GM23338 (cell line): Measurements from ENCODE around the gene CRHR1. TPM values are rescaled to one million over a fixed set of nuclear protein-coding genes. Genes with fewer than 3 reads are reported as not detected.
A peak's percentile ranks its signal among the peaks of the same experiment; 100 is the strongest.

Source experiments
- ATAC-seq: fragments of 200-7000 bp; cut with Tn5 transposase; 3 replicates; pipeline ENCODE4 v1.9.1; 2020
- DNase-seq: peaks from one replicate; pipeline ENCODE4 v3.0.0-alpha.2; 2015; ENCODE audit warnings: low spot score
- H2AFZ ChIP-seq: fragments of 200-600 bp; sonication (generic); 2 replicates; pipeline ENCODE4 v1.8.0; 2016; ENCODE audit warnings: antibody characterized with exemption, mild to moderate bottlenecking, moderate library complexity
- H3F3A ChIP-seq: fragments of 200-600 bp; sonication (generic); replicated peaks from 2 replicates; pipeline ENCODE4 v1.8.0; 2017; ENCODE audit warnings: antibody characterized with exemption, mixed run types, low read depth
- H3K27ac ChIP-seq: fragments of 200-600 bp; sonication (generic); 2 replicates; pipeline ENCODE4 v1.6.1; 2016; ENCODE audit warnings: low read depth
- H3K27me3 ChIP-seq: fragments of 200-600 bp; sonication (generic); 2 replicates; pipeline ENCODE4 v1.8.0; 2016; ENCODE audit warnings: mild to moderate bottlenecking, mixed run types, moderate library complexity; ENCODE audit not compliant: insufficient read depth
- H3K36me3 ChIP-seq: fragments of 200-600 bp; sonication (generic); 2 replicates; pipeline ENCODE4 v1.8.0; 2016; ENCODE audit warnings: mild to moderate bottlenecking; ENCODE audit not compliant: insufficient read depth
- H3K4me1 ChIP-seq: fragments of 200-600 bp; sonication (generic); 2 replicates; pipeline ENCODE4 v1.8.0; 2016; ENCODE audit warnings: mild to moderate bottlenecking, moderate library complexity; ENCODE audit not compliant: insufficient read depth
- H3K4me2 ChIP-seq: fragments of 200-600 bp; sonication (generic); 2 replicates; pipeline ENCODE4 v1.7.1; 2017; ENCODE audit warnings: mixed run types
- H3K4me3 ChIP-seq: fragments of 200-600 bp; sonication (generic); 2 replicates; pipeline ENCODE4 v1.6.1; 2016; ENCODE audit warnings: mixed run types
- H3K79me2 ChIP-seq: fragments of 200-600 bp; sonication (generic); replicated peaks from 2 replicates; pipeline ENCODE4 v1.8.0; 2017; ENCODE audit warnings: mild to moderate bottlenecking; ENCODE audit not compliant: insufficient read depth
- H3K9me2 ChIP-seq: fragments of 200-600 bp; sonication (generic); 2 replicates; pipeline ENCODE4 v1.8.0; 2017; ENCODE audit not compliant: insufficient read depth
- H4K20me1 ChIP-seq: fragments of 200-600 bp; sonication (generic); replicated peaks from 2 replicates; pipeline ENCODE4 v1.8.0; 2017; ENCODE audit warnings: mild to moderate bottlenecking; ENCODE audit not compliant: insufficient read depth
- H3K27ac Mint-ChIP-seq: 2 replicates; pipeline ENCODE4 v1.8.0; 2020; ENCODE audit warnings: inconsistent platforms, mild to moderate bottlenecking, moderate library complexity, mixed read lengths
- H3K27me3 Mint-ChIP-seq: 3 replicates; pipeline ENCODE4 v1.8.0; 2022; ENCODE audit warnings: low read depth, mild to moderate bottlenecking, moderate library complexity, mixed read lengths, inconsistent platforms; ENCODE audit not compliant: insufficient read depth, poor library complexity
- H3K36me3 Mint-ChIP-seq: 3 replicates; pipeline ENCODE4 v1.8.0; 2021; ENCODE audit warnings: low read depth, mild to moderate bottlenecking, inconsistent platforms, moderate library complexity, mixed read lengths
- H3K4me1 Mint-ChIP-seq: 3 replicates; pipeline ENCODE4 v1.8.0; 2020; ENCODE audit warnings: mild to moderate bottlenecking, inconsistent platforms, mixed read lengths
- H3K4me3 Mint-ChIP-seq: 3 replicates; pipeline ENCODE4 v1.8.0; 2021; ENCODE audit warnings: moderate library complexity, mild to moderate bottlenecking, inconsistent platforms, mixed read lengths
- H3K9me3 Mint-ChIP-seq: 3 replicates; pipeline ENCODE4 v1.8.0; 2020; ENCODE audit warnings: moderate library complexity, mild to moderate bottlenecking, inconsistent platforms, mixed read lengths
- CREB1 ChIP-seq: fragments of 250-450 bp; sonication (Bioruptor Pico); IDR thresholded peaks from 2 replicates; pipeline ENCODE4 v1.5.0; 2020; ENCODE audit warnings: low read depth, mild to moderate bottlenecking, moderate library complexity
- ETS1 ChIP-seq: IDR thresholded peaks from 2 replicates; pipeline ENCODE4 v1.6.1; 2016; ENCODE audit warnings: antibody characterized with exemption
- EZH2 ChIP-seq: fragments of 200-600 bp; sonication (generic); IDR thresholded peaks from one replicate; pipeline ENCODE4 v1.8.0; 2017; ENCODE audit warnings: antibody characterized with exemption, mild to moderate bottlenecking, low read depth; ENCODE audit not compliant: unreplicated experiment
- JUNB ChIP-seq: IDR thresholded peaks from one replicate; pipeline ENCODE4 v1.6.1; 2016; ENCODE audit warnings: antibody characterized with exemption; ENCODE audit not compliant: unreplicated experiment
- NANOG ChIP-seq: IDR thresholded peaks from 2 replicates; pipeline ENCODE4 v1.6.1; 2016; ENCODE audit warnings: antibody characterized with exemption, borderline replicate concordance
- POLR2AphosphoS5 ChIP-seq: IDR thresholded peaks from 2 replicates; pipeline ENCODE4 v1.6.1; 2016; ENCODE audit warnings: antibody characterized with exemption, low read depth
- REST ChIP-seq: IDR thresholded peaks from one replicate; pipeline ENCODE4 v1.6.1; 2018; ENCODE audit warnings: antibody characterized with exemption; ENCODE audit not compliant: unreplicated experiment
- polyA plus RNA-seq: library from polyadenylated mRNA; unstranded; fragments of >200 nt; fragmentation: Nextera tagmentation; extraction: Ambion mirVana; gene quantifications from 2 replicates; pipeline ENCODE4 v1.2.1, GENCODE V29; 2016
- total RNA-seq: library from RNA; depleted of rRNA; stranded (reverse); fragments of >200 nt; shearing (Covaris generic); gene quantifications from 2 replicates; pipeline ENCODE4 v1.2.3, GENCODE V29; 2014
- TF ChIP-seq, protein P1 (sequence below), 2 experiments: fragments of 200-600 bp in 1 of 2; sonication (generic) in 1 of 2; conservative IDR thresholded peaks; 2 replicates each; pipeline versions ENCODE4 v1.5.1 to v1.6.1; 2016 to 2017; ENCODE audit warnings: antibody characterized with exemption in 2 of 2, low read depth in 2 of 2, mild to moderate bottlenecking in 2 of 2, moderate library complexity in 1 of 2
- TF ChIP-seq, protein P2 (sequence below): fragments of 250-450 bp; sonication (Bioruptor Pico); IDR thresholded peaks from 2 replicates; pipeline ENCODE4 v1.5.0; 2020; ENCODE audit warnings: mild to moderate bottlenecking, moderate library complexity

The CRHR1 gene
- total and polyA plus RNA-seq, 2 experiments from 2014 or later, result 0.19 to 0.76 TPM

DNA sequence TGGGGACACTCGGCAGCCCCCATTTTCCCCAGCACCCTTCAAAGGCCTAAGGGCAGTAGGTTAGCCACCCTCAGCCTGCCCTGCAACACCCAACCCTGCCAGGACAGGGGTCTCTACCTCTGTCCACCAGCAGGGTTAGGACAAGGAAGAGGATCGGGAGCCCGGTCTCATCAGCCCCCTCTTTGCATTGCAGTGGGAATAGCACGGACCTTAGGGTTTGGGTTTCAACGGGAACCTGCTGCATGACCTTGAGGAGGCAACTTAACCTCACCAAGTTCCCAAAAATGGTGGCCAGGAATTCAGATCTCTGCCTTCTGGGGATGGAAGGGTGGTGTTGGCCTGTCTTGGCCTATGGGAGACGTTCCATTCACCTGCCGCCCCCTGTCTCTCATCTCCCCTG lies 40.4 kb downstream of the CRHR1 start:
- no peak overlapping the region for H2AFZ ChIP-seq
- no peak overlapping the region for H3K4me3 ChIP-seq
- Mint-ChIP-seq H3K4me3 (no peak overlapping the region), H3K9me3 (no peaks in the 10 kb centered on the region), H3K27ac (no peak overlapping the region), H3K36me3 (no peaks in the 10 kb centered on the region), H3K4me1 (no peaks in the 10 kb centered on the region), H3K27me3 (peaks cover 20% of the 10 kb centered on the region)
- no peaks in the 10 kb centered on the region for H3K36me3 ChIP-seq
- H3K9me2 ChIP-seq, result no peaks in the 10 kb centered on the region
- no peaks in the 10 kb centered on the region for H3K27me3 ChIP-seq
- no peak for TF ChIP-seq JUNB
- no peak for TF ChIP-seq NANOG
- TF ChIP-seq ETS1, result no peak
- TF ChIP-seq CREB1 (CRISPR knock-in tag), result no peak
- TF ChIP-seq REST, result no peak
- TF ChIP-seq EZH2, result no peak
- TF ChIP-seq, protein P1, sequence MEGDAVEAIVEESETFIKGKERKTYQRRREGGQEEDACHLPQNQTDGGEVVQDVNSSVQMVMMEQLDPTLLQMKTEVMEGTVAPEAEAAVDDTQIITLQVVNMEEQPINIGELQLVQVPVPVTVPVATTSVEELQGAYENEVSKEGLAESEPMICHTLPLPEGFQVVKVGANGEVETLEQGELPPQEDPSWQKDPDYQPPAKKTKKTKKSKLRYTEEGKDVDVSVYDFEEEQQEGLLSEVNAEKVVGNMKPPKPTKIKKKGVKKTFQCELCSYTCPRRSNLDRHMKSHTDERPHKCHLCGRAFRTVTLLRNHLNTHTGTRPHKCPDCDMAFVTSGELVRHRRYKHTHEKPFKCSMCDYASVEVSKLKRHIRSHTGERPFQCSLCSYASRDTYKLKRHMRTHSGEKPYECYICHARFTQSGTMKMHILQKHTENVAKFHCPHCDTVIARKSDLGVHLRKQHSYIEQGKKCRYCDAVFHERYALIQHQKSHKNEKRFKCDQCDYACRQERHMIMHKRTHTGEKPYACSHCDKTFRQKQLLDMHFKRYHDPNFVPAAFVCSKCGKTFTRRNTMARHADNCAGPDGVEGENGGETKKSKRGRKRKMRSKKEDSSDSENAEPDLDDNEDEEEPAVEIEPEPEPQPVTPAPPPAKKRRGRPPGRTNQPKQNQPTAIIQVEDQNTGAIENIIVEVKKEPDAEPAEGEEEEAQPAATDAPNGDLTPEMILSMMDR (conservative IDR thresholded peaks at IDR 0.05; ENCODE audit: low read depth in 2 of 2), result peak in 1 of 2 experiments; percentile 33; a peak in 2 of 4 replicates
- no peak for TF ChIP-seq POLR2AphosphoS5
- DNase-seq (peak; percentile 60), ATAC-seq (peak; percentile 81)
- H3K79me2 ChIP-seq, result no peaks in the 10 kb centered on the region
- H3K27ac ChIP-seq, result no peak overlapping the region
- no peak overlapping the region for H3K4me2 ChIP-seq
- no peaks in the 10 kb centered on the region for H3K4me1 ChIP-seq
- H4K20me1 ChIP-seq, result no peaks in the 10 kb centered on the region
- H3F3A ChIP-seq, result no peaks in the 10 kb centered on the region

DNA sequence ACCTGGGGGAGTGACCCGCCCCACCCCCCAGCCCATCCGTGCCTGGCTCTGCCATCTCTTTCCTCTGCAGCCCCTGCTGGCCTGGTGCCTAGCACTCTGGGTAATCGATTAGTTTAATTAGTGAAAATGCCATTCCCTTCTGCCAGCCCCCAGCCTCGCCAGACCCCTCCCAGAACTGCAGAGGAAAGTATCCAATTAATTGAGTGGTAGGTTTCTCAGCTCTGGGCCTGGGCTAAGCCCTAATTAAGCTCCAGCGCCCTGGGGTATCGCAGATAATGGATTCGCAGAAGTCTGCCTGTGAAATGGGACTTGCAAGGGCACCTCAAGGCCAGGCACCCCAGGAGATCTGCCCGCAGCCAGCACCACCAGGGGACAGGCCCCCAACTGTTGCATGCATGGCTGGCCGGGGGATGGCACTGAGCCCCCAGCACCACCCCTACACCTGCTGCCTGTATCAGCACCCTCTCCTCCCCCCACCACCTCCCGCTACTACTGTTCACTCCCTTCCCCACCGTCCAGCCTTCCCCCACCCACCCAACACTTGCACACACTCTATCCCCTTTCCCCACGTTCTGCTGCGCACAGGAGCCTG lies 40.9 kb downstream of the CRHR1 start:
- H3K27ac Mint-ChIP-seq, result no peak overlapping the region
- H3K4me3 Mint-ChIP-seq, result no peak overlapping the region
- no peaks in the 10 kb centered on the region for H3K27me3 ChIP-seq
- ATAC-seq, result no peak
- H3K4me1 Mint-ChIP-seq, result no peaks in the 10 kb centered on the region
- H3K4me2 ChIP-seq, result no peak overlapping the region
- no peaks in the 10 kb centered on the region for H3K9me2 ChIP-seq
- no peaks in the 10 kb centered on the region for H3K36me3 Mint-ChIP-seq
- H3K36me3 ChIP-seq, result no peaks in the 10 kb centered on the region
- H3K79me2 ChIP-seq, result no peaks in the 10 kb centered on the region
- no peak for DNase-seq
- H2AFZ ChIP-seq, result no peak overlapping the region
- H3F3A ChIP-seq, result no peaks in the 10 kb centered on the region
- H3K4me1 ChIP-seq, result no peaks in the 10 kb centered on the region
- no peaks in the 10 kb centered on the region for H4K20me1 ChIP-seq
- H3K27me3 Mint-ChIP-seq, result peaks cover 20% of the 10 kb centered on the region
- H3K27ac ChIP-seq, result no peak overlapping the region
- H3K9me3 Mint-ChIP-seq, result no peaks in the 10 kb centered on the region
- no peak overlapping the region for H3K4me3 ChIP-seq
- no peak for TF ChIP-seq CREB1 (CRISPR knock-in tag)
- TF ChIP-seq, protein P2, sequence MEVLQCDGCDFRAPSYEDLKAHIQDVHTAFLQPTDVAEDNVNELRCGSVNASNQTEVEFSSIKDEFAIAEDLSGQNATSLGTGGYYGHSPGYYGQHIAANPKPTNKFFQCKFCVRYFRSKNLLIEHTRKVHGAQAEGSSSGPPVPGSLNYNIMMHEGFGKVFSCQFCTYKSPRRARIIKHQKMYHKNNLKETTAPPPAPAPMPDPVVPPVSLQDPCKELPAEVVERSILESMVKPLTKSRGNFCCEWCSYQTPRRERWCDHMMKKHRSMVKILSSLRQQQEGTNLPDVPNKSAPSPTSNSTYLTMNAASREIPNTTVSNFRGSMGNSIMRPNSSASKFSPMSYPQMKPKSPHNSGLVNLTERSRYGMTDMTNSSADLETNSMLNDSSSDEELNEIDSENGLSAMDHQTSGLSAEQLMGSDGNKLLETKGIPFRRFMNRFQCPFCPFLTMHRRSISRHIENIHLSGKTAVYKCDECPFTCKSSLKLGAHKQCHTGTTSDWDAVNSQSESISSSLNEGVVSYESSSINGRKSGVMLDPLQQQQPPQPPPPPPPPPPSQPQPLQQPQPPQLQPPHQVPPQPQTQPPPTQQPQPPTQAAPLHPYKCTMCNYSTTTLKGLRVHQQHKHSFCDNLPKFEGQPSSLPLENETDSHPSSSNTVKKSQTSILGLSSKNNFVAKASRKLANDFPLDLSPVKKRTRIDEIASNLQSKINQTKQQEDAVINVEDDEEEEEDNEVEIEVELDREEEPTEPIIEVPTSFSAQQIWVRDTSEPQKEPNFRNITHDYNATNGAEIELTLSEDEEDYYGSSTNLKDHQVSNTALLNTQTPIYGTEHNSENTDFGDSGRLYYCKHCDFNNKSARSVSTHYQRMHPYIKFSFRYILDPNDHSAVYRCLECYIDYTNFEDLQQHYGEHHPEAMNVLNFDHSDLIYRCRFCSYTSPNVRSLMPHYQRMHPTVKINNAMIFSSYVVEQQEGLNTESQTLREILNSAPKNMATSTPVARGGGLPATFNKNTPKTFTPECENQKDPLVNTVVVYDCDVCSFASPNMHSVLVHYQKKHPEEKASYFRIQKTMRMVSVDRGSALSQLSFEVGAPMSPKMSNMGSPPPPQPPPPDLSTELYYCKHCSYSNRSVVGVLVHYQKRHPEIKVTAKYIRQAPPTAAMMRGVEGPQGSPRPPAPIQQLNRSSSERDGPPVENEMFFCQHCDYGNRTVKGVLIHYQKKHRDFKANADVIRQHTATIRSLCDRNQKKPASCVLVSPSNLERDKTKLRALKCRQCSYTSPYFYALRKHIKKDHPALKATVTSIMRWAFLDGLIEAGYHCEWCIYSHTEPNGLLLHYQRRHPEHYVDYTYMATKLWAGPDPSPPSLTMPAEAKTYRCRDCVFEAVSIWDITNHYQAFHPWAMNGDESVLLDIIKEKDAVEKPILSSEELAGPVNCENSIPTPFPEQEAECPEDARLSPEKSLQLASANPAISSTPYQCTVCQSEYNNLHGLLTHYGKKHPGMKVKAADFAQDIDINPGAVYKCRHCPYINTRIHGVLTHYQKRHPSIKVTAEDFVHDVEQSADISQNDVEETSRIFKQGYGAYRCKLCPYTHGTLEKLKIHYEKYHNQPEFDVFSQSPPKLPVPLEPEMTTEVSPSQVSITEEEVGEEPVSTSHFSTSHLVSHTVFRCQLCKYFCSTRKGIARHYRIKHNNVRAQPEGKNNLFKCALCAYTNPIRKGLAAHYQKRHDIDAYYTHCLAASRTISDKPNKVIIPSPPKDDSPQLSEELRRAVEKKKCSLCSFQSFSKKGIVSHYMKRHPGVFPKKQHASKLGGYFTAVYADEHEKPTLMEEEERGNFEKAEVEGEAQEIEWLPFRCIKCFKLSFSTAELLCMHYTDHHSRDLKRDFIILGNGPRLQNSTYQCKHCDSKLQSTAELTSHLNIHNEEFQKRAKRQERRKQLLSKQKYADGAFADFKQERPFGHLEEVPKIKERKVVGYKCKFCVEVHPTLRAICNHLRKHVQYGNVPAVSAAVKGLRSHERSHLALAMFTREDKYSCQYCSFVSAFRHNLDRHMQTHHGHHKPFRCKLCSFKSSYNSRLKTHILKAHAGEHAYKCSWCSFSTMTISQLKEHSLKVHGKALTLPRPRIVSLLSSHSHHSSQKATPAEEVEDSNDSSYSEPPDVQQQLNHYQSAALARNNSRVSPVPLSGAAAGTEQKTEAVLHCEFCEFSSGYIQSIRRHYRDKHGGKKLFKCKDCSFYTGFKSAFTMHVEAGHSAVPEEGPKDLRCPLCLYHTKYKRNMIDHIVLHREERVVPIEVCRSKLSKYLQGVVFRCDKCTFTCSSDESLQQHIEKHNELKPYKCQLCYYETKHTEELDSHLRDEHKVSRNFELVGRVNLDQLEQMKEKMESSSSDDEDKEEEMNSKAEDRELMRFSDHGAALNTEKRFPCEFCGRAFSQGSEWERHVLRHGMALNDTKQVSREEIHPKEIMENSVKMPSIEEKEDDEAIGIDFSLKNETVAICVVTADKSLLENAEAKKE (CRISPR knock-in tag), result no peak
